Astrocyte (in vitro differentiated cells and primary cell): ENCODE results near the gene PBX3. TPM values are rescaled to one million over a fixed set of nuclear protein-coding genes. Genes with fewer than 3 reads are reported as not detected.
A peak's percentile ranks its signal among the peaks of the same experiment; 100 is the strongest.

Source experiments
- DNase-seq: peaks from one replicate; pipeline ENCODE4 v3.0.0-alpha.2; 2010; ENCODE audit warnings: low read depth
- FAIRE-seq: peaks from 2 replicates; lab custom pipeline; 2011; peaks lifted over from hg19 to GRCh38; lab: Jason Lieb, UNC
- H2AFZ ChIP-seq: 2 replicates; pipeline ENCODE4 v1.6.0; 2012; ENCODE audit warnings: low read depth, low read length, inconsistent platforms
- H3K27ac ChIP-seq: 2 replicates; pipeline ENCODE4 v1.5.1; 2011; ENCODE audit warnings: low read depth, low read length, inconsistent platforms
- H3K27me3 ChIP-seq: 2 replicates; pipeline ENCODE4 v1.6.0; 2011; ENCODE audit warnings: low read length, inconsistent platforms; ENCODE audit not compliant: insufficient read depth
- H3K36me3 ChIP-seq: 2 replicates; pipeline ENCODE4 v1.5.1; 2011; ENCODE audit warnings: low read length, inconsistent platforms; ENCODE audit not compliant: insufficient read depth
- H3K4me1 ChIP-seq: 2 replicates; pipeline ENCODE4 v1.5.1; 2011; ENCODE audit warnings: low read length, inconsistent platforms; ENCODE audit not compliant: insufficient read depth
- H3K4me2 ChIP-seq: 2 replicates; pipeline ENCODE4 v1.6.0; 2012; ENCODE audit warnings: low read length, inconsistent platforms
- H3K4me3 ChIP-seq: 2 replicates; pipeline ENCODE4 v1.5.1; 2011; ENCODE audit warnings: low read depth, mild to moderate bottlenecking, low read length, inconsistent platforms; ENCODE audit not compliant: insufficient read depth
- H3K79me2 ChIP-seq: 2 replicates; pipeline ENCODE4 v1.6.0; 2012; ENCODE audit warnings: mild to moderate bottlenecking, low read length, inconsistent platforms; ENCODE audit not compliant: insufficient read depth
- H3K9ac ChIP-seq: 2 replicates; pipeline ENCODE4 v1.6.0; 2012; ENCODE audit warnings: mild to moderate bottlenecking, low read length, inconsistent platforms
- H3K9me3 ChIP-seq: 2 replicates; pipeline ENCODE4 v1.5.1; 2012; ENCODE audit warnings: low read depth, mild to moderate bottlenecking, low read length, inconsistent platforms; ENCODE audit not compliant: insufficient read depth
- H4K20me1 ChIP-seq: 2 replicates; pipeline ENCODE4 v1.6.0; 2012; ENCODE audit warnings: low read length, inconsistent platforms; ENCODE audit not compliant: insufficient read depth
- H3K27ac Mint-ChIP-seq: one replicate; pipeline ENCODE4 v1.8.0; 2021; ENCODE audit warnings: mild to moderate bottlenecking, mixed read lengths; ENCODE audit not compliant: unreplicated experiment
- H3K27me3 Mint-ChIP-seq: one replicate; pipeline ENCODE4 v1.8.0; 2021; ENCODE audit warnings: low read depth, mixed read lengths; ENCODE audit not compliant: unreplicated experiment
- H3K36me3 Mint-ChIP-seq: one replicate; pipeline ENCODE4 v1.8.0; 2021; ENCODE audit warnings: low read depth, mixed read lengths; ENCODE audit not compliant: unreplicated experiment
- H3K4me1 Mint-ChIP-seq: one replicate; pipeline ENCODE4 v1.8.0; 2021; ENCODE audit warnings: low read depth, mixed read lengths; ENCODE audit not compliant: unreplicated experiment
- H3K4me3 Mint-ChIP-seq: one replicate; pipeline ENCODE4 v1.8.0; 2021; ENCODE audit warnings: mild to moderate bottlenecking, moderate library complexity, mixed read lengths; ENCODE audit not compliant: unreplicated experiment
- H3K9me3 Mint-ChIP-seq: one replicate; pipeline ENCODE4 v1.8.0; 2021; ENCODE audit warnings: mild to moderate bottlenecking, mixed read lengths; ENCODE audit not compliant: unreplicated experiment
- CTCF ChIP-seq: IDR thresholded peaks from 2 replicates; pipeline ENCODE4 v1.5.1; 2011; ENCODE audit warnings: low read depth, mild to moderate bottlenecking, inconsistent platforms, low read length, moderate library complexity; ENCODE audit not compliant: insufficient read depth
- EZH2 ChIP-seq: IDR thresholded peaks from 2 replicates; pipeline ENCODE4 v1.6.1; 2012; ENCODE audit warnings: mild to moderate bottlenecking, low read length, inconsistent platforms; ENCODE audit not compliant: insufficient read depth
- total RNA-seq: library from RNA; stranded (reverse); gene quantifications from 2 replicates; pipeline ENCODE4 v1.2.1, GENCODE V29; 2021

The PBX3 gene
- total RNA-seq, 1 donor from 2014 or later = 51.2 TPM

- Histone ChIP-seq H3K79me2 (peaks cover 55% of the 10 kb centered on the region), H3K4me2 (no peak overlapping the region)
These were observed 116.8 kb downstream of the PBX3 start for GRCh38 chr9:125863923-125864322.

GRCh38 chr9:125867751-125868415 lies 120.7 kb downstream of the PBX3 start:
- no peaks in the 10 kb centered on the region for H3K36me3 Mint-ChIP-seq
- Histone ChIP-seq H3K4me2 (no peak overlapping the region), H4K20me1 (peaks cover 19% of the 10 kb centered on the region), H3K4me1 (no peaks in the 10 kb centered on the region), H3K4me3 (no peak overlapping the region), H3K27ac (no peak overlapping the region), H2AFZ (no peak overlapping the region), H3K79me2 (peaks cover 34% of the 10 kb centered on the region), H3K27me3 (no peaks in the 10 kb centered on the region), H3K36me3 (no peaks in the 10 kb centered on the region), H3K9ac (no peak overlapping the region), H3K9me3 (no peaks in the 10 kb centered on the region)
- DNase-seq = no peak
- H3K4me1 Mint-ChIP-seq = no peaks in the 10 kb centered on the region
- no peaks in the 10 kb centered on the region for H3K9me3 Mint-ChIP-seq
- no peak overlapping the region for H3K4me3 Mint-ChIP-seq
- no peak for FAIRE-seq
- no peaks in the 10 kb centered on the region for H3K27me3 Mint-ChIP-seq
- TF ChIP-seq EZH2 = no peak
- TF ChIP-seq CTCF = no peak
- no peak overlapping the region for H3K27ac Mint-ChIP-seq

More at GRCh38 chr9:125863923-125864322, 116.8 kb downstream of the PBX3 start:
- no peak for FAIRE-seq
- H3K9me3 Mint-ChIP-seq = no peaks in the 10 kb centered on the region
- no peak overlapping the region for H3K4me3 Mint-ChIP-seq
- H3K36me3 Mint-ChIP-seq = no peaks in the 10 kb centered on the region
- Histone ChIP-seq H3K27me3 (no peaks in the 10 kb centered on the region), H3K9ac (no peak overlapping the region), H3K4me1 (no peaks in the 10 kb centered on the region), H3K9me3 (no peaks in the 10 kb centered on the region), H3K36me3 (no peaks in the 10 kb centered on the region), H4K20me1 (peaks cover 26% of the 10 kb centered on the region), H3K27ac (no peak overlapping the region), H3K4me3 (no peak overlapping the region), H2AFZ (no peak overlapping the region)
- TF ChIP-seq CTCF = no peak
- no peak for TF ChIP-seq EZH2
- H3K4me1 Mint-ChIP-seq = no peaks in the 10 kb centered on the region
- no peaks in the 10 kb centered on the region for H3K27me3 Mint-ChIP-seq
- DNase-seq = no peak
- H3K27ac Mint-ChIP-seq = no peak overlapping the region

GRCh38 chr9:125878164-125878631 lies 131.0 kb downstream of the PBX3 start:
- Mint-ChIP-seq H3K9me3 (no peaks in the 10 kb centered on the region), H3K4me1 (peaks cover 8% of the 10 kb centered on the region), H3K4me3 (no peak overlapping the region), H3K27me3 (no peaks in the 10 kb centered on the region), H3K36me3 (no peaks in the 10 kb centered on the region), H3K27ac (no peak overlapping the region)
- Histone ChIP-seq H3K27ac (no peak overlapping the region), H3K27me3 (no peaks in the 10 kb centered on the region), H3K9ac (no peak overlapping the region), H3K4me1 (peaks cover 7% of the 10 kb centered on the region), H4K20me1 (peaks cover 4% of the 10 kb centered on the region), H3K79me2 (peaks cover 36% of the 10 kb centered on the region), H2AFZ (no peak overlapping the region), H3K36me3 (no peaks in the 10 kb centered on the region), H3K4me3 (no peak overlapping the region), H3K9me3 (no peaks in the 10 kb centered on the region), H3K4me2 (no peak overlapping the region)
- DNase-seq (peak; percentile 25), FAIRE-seq (peak; percentile 62)
- no peak for TF ChIP-seq CTCF
- TF ChIP-seq EZH2 = no peak
